Measurements from ENCODE around the gene CDC42. TPM values are rescaled to one million over a fixed set of nuclear protein-coding genes. Genes with fewer than 3 reads are reported as not detected.

The CDC42 gene
- polyA plus RNA-seq, 3 donors, result 210 to 731 (median 606) TPM

DNA sequence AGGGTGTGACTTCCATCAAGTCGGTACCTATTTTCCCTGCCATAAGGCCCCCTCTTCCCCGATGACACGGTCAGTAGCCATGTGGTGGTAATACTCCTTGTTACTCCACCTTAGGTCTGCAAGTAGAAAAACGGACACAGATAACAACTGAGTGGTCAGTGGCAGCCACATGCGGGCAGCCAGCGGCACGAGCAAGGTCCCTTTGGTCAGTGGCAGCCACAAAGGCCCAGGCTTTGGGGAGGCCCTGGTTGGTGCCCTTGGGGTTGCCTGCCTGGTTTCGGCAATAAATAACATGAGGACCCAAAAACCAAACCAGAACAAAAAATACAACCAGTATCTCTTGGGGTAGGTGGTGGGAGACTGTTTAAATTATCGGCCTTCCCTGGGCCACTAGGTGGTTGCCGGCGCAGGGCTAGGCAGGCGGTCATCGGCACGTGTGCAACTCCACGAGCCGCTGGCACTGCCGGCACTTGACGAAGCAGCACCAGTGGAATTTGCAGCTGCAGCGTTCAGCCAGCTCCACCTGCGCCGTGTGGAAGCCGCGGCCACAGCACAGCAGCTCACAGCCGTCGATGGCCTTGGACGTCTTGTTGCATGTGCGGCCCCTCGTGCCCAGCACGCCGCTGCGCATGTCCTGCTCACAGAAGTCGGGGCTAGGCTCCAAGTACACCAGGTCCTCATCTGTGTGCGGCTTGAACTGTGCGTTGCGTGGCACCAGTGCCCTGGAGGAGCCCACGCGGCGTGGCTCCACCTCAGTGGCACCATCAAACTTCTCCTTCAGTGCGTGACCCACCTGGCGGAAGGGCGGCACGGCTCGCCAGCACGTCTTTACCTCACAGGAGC, 67.3 kb downstream of the CDC42 start:
- Mint-ChIP-seq H3K4me3 (no peak overlapping the region), H3K27ac (peak overlapping the region in 1 of 7 donors; percentile 71), H3K27me3 (ENCODE audit: low read depth in 3 of 3) (peaks cover 0 to 2% (median 1%) of the 10 kb centered on the region in 3 donors), H3K36me3 (peaks cover 29 to 48% of the 10 kb centered on the region in 2 donors), H3K9me3 (peaks cover 0 to 2% (median 0%) of the 10 kb centered on the region in 7 donors), H3K4me1 (peaks cover 4% of the 10 kb centered on the region)
- Histone ChIP-seq H3K27me3 (ENCODE audit: control insufficient read depth in 2 of 2, insufficient read depth in 2 of 2, low read length in 2 of 2) (no peaks in the 10 kb centered on the region), H3K36me3 (replicated peaks in 1 of 2; ENCODE audit: control insufficient read depth in 1 of 2, insufficient read depth in 2 of 2, low read length in 2 of 2) (peaks cover 18 to 60% of the 10 kb centered on the region in 2 donors), H3K4me1 (ENCODE audit: control insufficient read depth in 1 of 2, insufficient read depth in 2 of 2, low read length in 2 of 2) (no peaks in the 10 kb centered on the region), H3K4me3 (replicated peaks in 1 of 3; ENCODE audit: low read depth in 2 of 3, low read length in 3 of 3) (no peak overlapping the region), H3K4me2 (replicated peaks; ENCODE audit: extremely low read depth, low read length, poor library complexity, severe bottlenecking) (no peak overlapping the region), H3K79me2 (ENCODE audit: insufficient read depth, low read length) (no peaks in the 10 kb centered on the region), H2AFZ (ENCODE audit: insufficient read depth, low read depth, low read length, poor library complexity, severe bottlenecking) (no peak overlapping the region), H4K20me1 (ENCODE audit: insufficient read depth, low read length) (peaks cover 99% of the 10 kb centered on the region), H3K27ac (ENCODE audit: low read depth in 1 of 2, low read length in 2 of 2) (no peak overlapping the region), H3K9me3 (replicated peaks in 1 of 2; ENCODE audit: control insufficient read depth in 1 of 2, insufficient read depth in 1 of 2, low read length in 2 of 2) (no peaks in the 10 kb centered on the region), H3K9ac (ENCODE audit: insufficient read depth, low read length, poor library complexity, severe bottlenecking) (no peak overlapping the region)
- TF ChIP-seq, protein P1, sequence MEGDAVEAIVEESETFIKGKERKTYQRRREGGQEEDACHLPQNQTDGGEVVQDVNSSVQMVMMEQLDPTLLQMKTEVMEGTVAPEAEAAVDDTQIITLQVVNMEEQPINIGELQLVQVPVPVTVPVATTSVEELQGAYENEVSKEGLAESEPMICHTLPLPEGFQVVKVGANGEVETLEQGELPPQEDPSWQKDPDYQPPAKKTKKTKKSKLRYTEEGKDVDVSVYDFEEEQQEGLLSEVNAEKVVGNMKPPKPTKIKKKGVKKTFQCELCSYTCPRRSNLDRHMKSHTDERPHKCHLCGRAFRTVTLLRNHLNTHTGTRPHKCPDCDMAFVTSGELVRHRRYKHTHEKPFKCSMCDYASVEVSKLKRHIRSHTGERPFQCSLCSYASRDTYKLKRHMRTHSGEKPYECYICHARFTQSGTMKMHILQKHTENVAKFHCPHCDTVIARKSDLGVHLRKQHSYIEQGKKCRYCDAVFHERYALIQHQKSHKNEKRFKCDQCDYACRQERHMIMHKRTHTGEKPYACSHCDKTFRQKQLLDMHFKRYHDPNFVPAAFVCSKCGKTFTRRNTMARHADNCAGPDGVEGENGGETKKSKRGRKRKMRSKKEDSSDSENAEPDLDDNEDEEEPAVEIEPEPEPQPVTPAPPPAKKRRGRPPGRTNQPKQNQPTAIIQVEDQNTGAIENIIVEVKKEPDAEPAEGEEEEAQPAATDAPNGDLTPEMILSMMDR (IDR thresholded peaks at IDR 0.05), result no peak
- DNase-seq, result no peak
- 95% methylated on average over 30 of the region's 44 CpGs for WGBS (ENCODE audit: insufficient coverage)
- intact Hi-C loops (cut with micrococcal nuclease), result loop anchor here in 1 of 2 donors (10.0 kb wide), 1 partner anchor 525 kb away; the partner anchor contains the start of gene C1QC

DNA sequence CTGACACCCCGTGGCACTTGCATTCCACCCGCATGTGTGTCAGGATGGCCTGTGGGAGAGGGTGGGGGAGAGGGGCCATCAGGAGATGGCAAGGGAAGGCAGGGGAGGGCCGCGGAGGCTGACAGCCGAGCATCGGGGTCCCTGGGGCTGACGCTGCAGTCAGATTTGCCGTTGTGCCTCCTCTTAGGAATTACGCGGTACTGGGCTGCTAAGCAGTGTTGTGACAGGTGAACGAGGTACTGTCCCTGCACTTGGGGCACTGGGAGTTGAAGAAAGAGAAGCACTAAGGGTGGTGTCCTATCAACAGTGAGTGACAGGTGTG, 67.9 kb downstream of the CDC42 start:
- Histone ChIP-seq H3K9me3 (replicated peaks in 1 of 2; ENCODE audit: control insufficient read depth in 1 of 2, insufficient read depth in 1 of 2, low read length in 2 of 2) (no peaks in the 10 kb centered on the region), H3K4me2 (replicated peaks; ENCODE audit: extremely low read depth, low read length, poor library complexity, severe bottlenecking) (no peak overlapping the region), H3K27me3 (ENCODE audit: control insufficient read depth in 2 of 2, insufficient read depth in 2 of 2, low read length in 2 of 2) (no peaks in the 10 kb centered on the region), H4K20me1 (ENCODE audit: insufficient read depth, low read length) (peaks cover 94% of the 10 kb centered on the region), H3K4me3 (replicated peaks in 1 of 3; ENCODE audit: low read depth in 2 of 3, low read length in 3 of 3) (no peak overlapping the region), H3K4me1 (ENCODE audit: control insufficient read depth in 1 of 2, insufficient read depth in 2 of 2, low read length in 2 of 2) (no peaks in the 10 kb centered on the region), H3K9ac (ENCODE audit: insufficient read depth, low read length, poor library complexity, severe bottlenecking) (no peak overlapping the region), H3K79me2 (ENCODE audit: insufficient read depth, low read length) (no peaks in the 10 kb centered on the region), H2AFZ (ENCODE audit: insufficient read depth, low read depth, low read length, poor library complexity, severe bottlenecking) (no peak overlapping the region), H3K36me3 (replicated peaks in 1 of 2; ENCODE audit: control insufficient read depth in 1 of 2, insufficient read depth in 2 of 2, low read length in 2 of 2) (peaks cover 17 to 55% of the 10 kb centered on the region in 2 donors), H3K27ac (ENCODE audit: low read depth in 1 of 2, low read length in 2 of 2) (no peak overlapping the region)
- WGBS (ENCODE audit: insufficient coverage), result 97% methylated on average over 10 of the region's 11 CpGs
- H3K27ac Mint-ChIP-seq, result no peak overlapping the region
- H3K36me3 Mint-ChIP-seq, result peaks cover 27 to 43% of the 10 kb centered on the region in 2 donors
- no peak overlapping the region for H3K4me3 Mint-ChIP-seq
- no peak for DNase-seq
- intact Hi-C loops (cut with micrococcal nuclease), result loop anchor here in 1 of 2 donors (10.0 kb wide), 1 partner anchor 524 kb away; the partner anchor contains the start of gene C1QC
- H3K27me3 Mint-ChIP-seq (ENCODE audit: low read depth in 3 of 3), result peaks cover 0 to 2% (median 1%) of the 10 kb centered on the region in 3 donors
- TF ChIP-seq, protein P1 (IDR thresholded peaks at IDR 0.05), result no peak
- H3K4me1 Mint-ChIP-seq, result peaks cover 3% of the 10 kb centered on the region
- peaks cover 0 to 2% (median 0%) of the 10 kb centered on the region in 7 donors for H3K9me3 Mint-ChIP-seq
